T-cell (primary cell): ENCODE data around the gene NPY5R. TPM values are rescaled to one million over a fixed set of nuclear protein-coding genes. Genes with fewer than 3 reads are reported as not detected.

Experiments used
- ATAC-seq, 4 experiments: fragments of 200-7000 bp in 3 of 4; fragments of 150-1000 bp in 1 of 4; cut with Tn5 transposase; replicated peaks in 1 of 4; 1 replicate in 3 of 4; 2 replicates in 1 of 4; pipeline ENCODE4 v1.10.0; 2021; ENCODE audit warnings: moderate library complexity in 3 of 4, mild to moderate bottlenecking in 2 of 4, moderate number of reproducible peaks in 1 of 4
- CTCF ChIA-PET, 2 donors: fragments of 300-600 bp; sonication (Branson Sonifier 250); formaldehyde crosslinking; loops; one replicate each; lab custom pipeline; 2022; ENCODE audit warnings: antibody characterized with exemption in 2 of 2; lab: Charles Lee
- POLR2A ChIA-PET, 2 donors: fragments of 300-600 bp; sonication (Branson Sonifier 250); formaldehyde crosslinking; loops; one replicate each; lab custom pipeline; 2022; ENCODE audit warnings: antibody characterized with exemption in 2 of 2; lab: Charles Lee
- DNase-seq, 35 experiments: peaks; one replicate each; pipeline versions ENCODE4 v3.0.0 to v3.0.0-alpha.2; 2013 to 2023
- H3K27ac ChIP-seq: one replicate; pipeline ENCODE4 v1.5.1; 2013; ENCODE audit warnings: low read length
- H3K27me3 ChIP-seq, 2 experiments: replicated peaks in 1 of 2; 1 replicate in 1 of 2; 2 replicates in 1 of 2; pipeline versions ENCODE4 v1.6.1 to v1.7.0; 2013; ENCODE audit warnings: low read length in 1 of 2, mixed read lengths in 1 of 2; ENCODE audit not compliant: control insufficient read depth in 2 of 2, insufficient read depth in 2 of 2; ENCODE audit errors: extremely low read depth in 1 of 2
- H3K36me3 ChIP-seq, 2 donors: 1 replicate in 1 of 2; 2 replicates in 1 of 2; pipeline versions ENCODE4 v1.6.1 to v1.7.0; 2013; ENCODE audit warnings: low read length in 1 of 2; ENCODE audit not compliant: control insufficient read depth in 2 of 2, insufficient read depth in 1 of 2; ENCODE audit errors: extremely low read depth in 1 of 2
- H3K4me1 ChIP-seq, 2 experiments: 1 replicate in 1 of 2; 2 replicates in 1 of 2; pipeline versions ENCODE4 v1.6.1 to v1.7.0; 2013; ENCODE audit warnings: low read length in 2 of 2, mixed read lengths in 1 of 2; ENCODE audit not compliant: insufficient read depth in 2 of 2, control insufficient read depth in 1 of 2; ENCODE audit errors: extremely low read depth in 1 of 2
- H3K4me3 ChIP-seq, 2 donors: 1 replicate in 1 of 2; 2 replicates in 1 of 2; pipeline versions ENCODE4 v1.5.1 to v1.7.0; 2013; ENCODE audit warnings: mild to moderate bottlenecking in 2 of 2, low read length in 1 of 2, moderate library complexity in 1 of 2; ENCODE audit not compliant: control insufficient read depth in 1 of 2; ENCODE audit errors: extremely low read depth in 1 of 2
- H3K9me3 ChIP-seq: 2 replicates; pipeline ENCODE4 v1.7.0; 2013
- H3K27ac Mint-ChIP-seq, 2 donors: one replicate each; pipeline ENCODE4 v1.8.0; 2020 to 2021; ENCODE audit warnings: mild to moderate bottlenecking in 2 of 2, mixed read lengths in 2 of 2
- H3K27me3 Mint-ChIP-seq, 2 donors: one replicate each; pipeline ENCODE4 v1.8.0; 2021 to 2022; ENCODE audit warnings: mixed read lengths in 2 of 2
- H3K36me3 Mint-ChIP-seq: one replicate; pipeline ENCODE4 v1.8.0; 2021; ENCODE audit warnings: mixed read lengths
- H3K4me1 Mint-ChIP-seq, 3 donors: one replicate each; pipeline ENCODE4 v1.8.0; 2020 to 2022; ENCODE audit warnings: mixed read lengths in 3 of 3, mild to moderate bottlenecking in 1 of 3
- H3K4me3 Mint-ChIP-seq, 3 donors: one replicate each; pipeline ENCODE4 v1.8.0; 2020 to 2022; ENCODE audit warnings: mild to moderate bottlenecking in 3 of 3, mixed read lengths in 3 of 3, moderate library complexity in 3 of 3
- H3K9me3 Mint-ChIP-seq, 3 donors: one replicate each; pipeline ENCODE4 v1.8.0; 2020 to 2022; ENCODE audit warnings: mixed read lengths in 3 of 3
- WGBS: methylation state at CpG from one replicate; pipeline ENCODE4 v1.1.5; 2013; ENCODE audit warnings: missing lambda C conversion rate; ENCODE audit not compliant: insufficient coverage; 5-methylcytosine and 5-hydroxymethylcytosine counted together
- total RNA-seq, 35 experiments: library from RNA in 6 of 35; stranded (reverse) in 6 of 35; fragments of 120-200 nt in 1 of 35; gene quantifications; one replicate each; pipeline versions ENCODE4 v1.2.1 to v1.2.4 and lab custom pipeline; 2013 to 2026

The NPY5R gene
- total RNA-seq, 5 donors from 2014 or later (not counting 1 experiment from before 2014, with no cell fraction given): not detected

DNA sequence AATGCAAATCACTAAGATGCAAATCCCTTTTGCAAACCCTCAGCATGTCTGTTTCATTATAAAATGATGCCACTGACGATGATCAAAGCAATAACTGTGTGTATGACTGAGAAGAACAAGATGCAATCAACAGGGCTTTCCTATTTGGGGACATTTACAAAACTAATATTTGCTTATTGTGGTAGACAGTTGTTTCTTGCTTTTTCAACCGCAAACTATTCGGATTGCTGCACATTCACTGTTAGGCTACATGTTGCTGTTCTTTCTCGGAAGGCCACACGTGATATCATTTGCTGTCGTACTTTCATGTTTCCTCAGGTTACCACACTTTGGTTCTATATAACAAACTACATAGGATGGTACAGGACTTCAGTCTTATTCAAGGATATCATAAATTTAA is 49.8 kb downstream of the NPY5R start:
- peaks cover 2 to 4% of the 10 kb centered on the region in 2 donors for H3K27me3 Mint-ChIP-seq
- H3K4me1 Mint-ChIP-seq: peaks cover 0 to 3% (median 3%) of the 10 kb centered on the region in 3 donors
- H3K27ac Mint-ChIP-seq: no peak overlapping the region
- no peaks in the 10 kb centered on the region for H3K27me3 ChIP-seq
- no peak for ATAC-seq
- H3K9me3 Mint-ChIP-seq: no peaks in the 10 kb centered on the region
- no peaks in the 10 kb centered on the region for H3K9me3 ChIP-seq
- no peak for DNase-seq
- no peak overlapping the region for H3K27ac ChIP-seq
- ChIA-PET POLR2A (no interaction called here), CTCF (no interaction called here)
- no peak overlapping the region for H3K4me3 Mint-ChIP-seq
- 89% methylated on average over 5 of the region's 6 CpGs for WGBS
- no peaks in the 10 kb centered on the region for H3K36me3 ChIP-seq
- no peak overlapping the region for H3K4me3 ChIP-seq
- no peaks in the 10 kb centered on the region for H3K36me3 Mint-ChIP-seq
- no peaks in the 10 kb centered on the region for H3K4me1 ChIP-seq

- no peaks in the 10 kb centered on the region for H3K9me3 ChIP-seq
- no peaks in the 10 kb centered on the region for H3K27me3 ChIP-seq
- ATAC-seq (no peak), DNase-seq (no peak)
- Mint-ChIP-seq H3K4me3 (no peak overlapping the region), H3K4me1 (peaks cover 0 to 3% (median 3%) of the 10 kb centered on the region in 3 donors), H3K9me3 (no peaks in the 10 kb centered on the region), H3K36me3 (no peaks in the 10 kb centered on the region), H3K27me3 (peaks cover 2 to 7% of the 10 kb centered on the region in 2 donors), H3K27ac (no peak overlapping the region)
- ChIA-PET CTCF (no interaction called here), POLR2A (no interaction called here)
- no peaks in the 10 kb centered on the region for H3K4me1 ChIP-seq
- no peak overlapping the region for H3K4me3 ChIP-seq
- H3K36me3 ChIP-seq: no peaks in the 10 kb centered on the region
- H3K27ac ChIP-seq: no peak overlapping the region
Observed at GRCh38 chr4:163395055-163395454, 51.4 kb downstream of the NPY5R start.

DNA sequence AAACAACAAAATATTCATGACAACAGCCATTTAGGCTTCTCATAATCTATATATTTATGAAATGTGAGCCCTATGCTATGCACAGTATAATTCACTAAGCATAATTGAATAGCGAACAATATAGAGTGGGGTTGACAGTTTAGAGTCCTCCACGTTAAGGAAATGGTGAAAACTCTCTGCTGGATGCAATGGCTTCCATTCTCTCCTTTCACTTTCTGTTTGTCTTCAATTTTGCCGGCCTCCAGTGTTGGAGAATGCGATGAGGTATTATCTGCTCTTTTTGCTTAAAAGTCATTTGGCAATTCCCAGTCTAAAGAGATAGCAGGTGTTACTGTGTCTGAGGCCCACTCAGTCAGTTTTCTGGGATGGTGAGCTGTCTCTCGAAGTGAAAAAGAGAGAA is 52.1 kb downstream of the NPY5R start:
- H3K9me3 Mint-ChIP-seq: no peaks in the 10 kb centered on the region
- H3K4me1 ChIP-seq: no peaks in the 10 kb centered on the region
- no peaks in the 10 kb centered on the region for H3K36me3 ChIP-seq
- H3K4me3 ChIP-seq: no peak overlapping the region
- H3K4me3 Mint-ChIP-seq: peak overlapping the region in 1 of 3 donors; percentile 22
- no peak overlapping the region for H3K27ac ChIP-seq
- no peak overlapping the region for H3K27ac Mint-ChIP-seq
- no peak for DNase-seq
- peaks cover 2 to 7% of the 10 kb centered on the region in 2 donors for H3K27me3 Mint-ChIP-seq
- H3K36me3 Mint-ChIP-seq: no peaks in the 10 kb centered on the region
- ATAC-seq: no peak
- CTCF ChIA-PET: interaction anchor here in 1 of 2 donors (1.1 kb wide), 1 partner anchor 153 kb away, joined by 4 read pairs; no protein-coding TSS in a partner anchor
- no peaks in the 10 kb centered on the region for H3K9me3 ChIP-seq
- 83% methylated on average over 1 of the region's 5 CpGs for WGBS
- no peaks in the 10 kb centered on the region for H3K27me3 ChIP-seq
- POLR2A ChIA-PET: no interaction called here
- H3K4me1 Mint-ChIP-seq: peaks cover 0 to 3% (median 3%) of the 10 kb centered on the region in 3 donors

- Mint-ChIP-seq H3K4me1 (peaks cover 0 to 3% (median 3%) of the 10 kb centered on the region in 3 donors), H3K9me3 (no peaks in the 10 kb centered on the region)
- POLR2A ChIA-PET: no interaction called here
Observed at GRCh38 chr4:163398238-163398637, 54.5 kb downstream of the NPY5R start.

GRCh38 chr4:163400911-163401310 is 57.2 kb downstream of the NPY5R start:
- H3K9me3 Mint-ChIP-seq: no peaks in the 10 kb centered on the region
- Histone ChIP-seq H3K4me1 (no peaks in the 10 kb centered on the region), H3K27me3 (peaks cover 0 to 1% of the 10 kb centered on the region in 2 experiments), H3K27ac (no peak overlapping the region), H3K4me3 (no peak overlapping the region), H3K36me3 (no peaks in the 10 kb centered on the region), H3K9me3 (no peaks in the 10 kb centered on the region)
- ATAC-seq (no peak), DNase-seq (no peak)
- no CpG with 5 or more reads among the region's 4 CpGs for WGBS
- H3K4me1 Mint-ChIP-seq: peaks cover 0 to 1% (median 1%) of the 10 kb centered on the region in 3 donors
- no peak overlapping the region for H3K27ac Mint-ChIP-seq
- H3K36me3 Mint-ChIP-seq: no peaks in the 10 kb centered on the region
- peaks cover 5 to 11% of the 10 kb centered on the region in 2 donors for H3K27me3 Mint-ChIP-seq
- ChIA-PET CTCF (no interaction called here), POLR2A (no interaction called here)
- no peak overlapping the region for H3K4me3 Mint-ChIP-seq

More at GRCh38 chr4:163398238-163398637, 54.5 kb downstream of the NPY5R start:
- Mint-ChIP-seq H3K27me3 (peaks cover 2 to 3% of the 10 kb centered on the region in 2 donors), H3K27ac (no peak overlapping the region), H3K4me3 (no peak overlapping the region), H3K36me3 (no peaks in the 10 kb centered on the region)
- no peak overlapping the region for H3K4me3 ChIP-seq
- H3K4me1 ChIP-seq: no peaks in the 10 kb centered on the region
- H3K36me3 ChIP-seq: no peaks in the 10 kb centered on the region
- DNase-seq (no peak), ATAC-seq (no peak)
- CTCF ChIA-PET: no interaction called here
- H3K9me3 ChIP-seq: no peaks in the 10 kb centered on the region
- no peak overlapping the region for H3K27ac ChIP-seq
- no peaks in the 10 kb centered on the region for H3K27me3 ChIP-seq

Other genes starting within 250 kb of the NPY5R start
- 10 to 100 TPM; 17.6 to 47.2 (median 21.2) TPM for gene NAF1, start 177.0 kb upstream of the NPY5R start, total RNA-seq
- gene NPY1R, start 11.3 kb upstream of the NPY5R start, total RNA-seq: under 1 TPM in 3 of 5 donors, not detected in 2; 0.12 to 0.57 (median 0.26) TPM
- gene TKTL2, start 129.9 kb downstream of the NPY5R start, total RNA-seq: not detected
- gene TMA16, start 150.8 kb downstream of the NPY5R start, total RNA-seq: 10 to 100 TPM in 4 of 5 donors, 1 to 10 TPM in 1; 9.6 to 23.1 (median 19.7) TPM